HG03280 (cell line): ENCODE results near the gene RPTOR.
A peak's percentile ranks its signal among the peaks of the same experiment; 100 is the strongest.

Source experiments
- ATAC-seq: cut with Tn5 transposase; IDR thresholded peaks from one replicate; pipeline ENCODE4 v1.9.1; 2021; ENCODE audit warnings: mild to moderate bottlenecking, moderate library complexity; ENCODE audit not compliant: unreplicated experiment

The RPTOR gene

GRCh38 chr17:80856863-80857755 is 312.5 kb downstream of the RPTOR start:
- ATAC-seq = peak; percentile 8

GRCh38 chr17:80857756-80858171 is 313.1 kb downstream of the RPTOR start:
- no peak for ATAC-seq

GRCh38 chr17:80858301-80859001 is 313.8 kb downstream of the RPTOR start:
- ATAC-seq = no peak

GRCh38 chr17:80859002-80859941 is 314.6 kb downstream of the RPTOR start:
- ATAC-seq = no peak

GRCh38 chr17:80860101-80860671 is 315.5 kb downstream of the RPTOR start:
- ATAC-seq = no peak

GRCh38 chr17:80860703-80861417 is 316.2 kb downstream of the RPTOR start:
- ATAC-seq = no peak

- ATAC-seq = no peak
Observed at GRCh38 chr17:80861418-80861815, 316.8 kb downstream of the RPTOR start.

GRCh38 chr17:80861892-80862291 is 317.3 kb downstream of the RPTOR start:
- no peak for ATAC-seq

- no peak for ATAC-seq
Observed at GRCh38 chr17:80862481-80862961, 317.9 kb downstream of the RPTOR start.

GRCh38 chr17:80862978-80863377 is 318.3 kb downstream of the RPTOR start:
- ATAC-seq = no peak

- no peak for ATAC-seq
Observed at GRCh38 chr17:80863626-80864025, 319.0 kb downstream of the RPTOR start.

GRCh38 chr17:80864751-80865150 is 320.1 kb downstream of the RPTOR start:
- no peak for ATAC-seq

- no peak for ATAC-seq
Observed at GRCh38 chr17:80866050-80866793, 321.6 kb downstream of the RPTOR start.

- ATAC-seq = no peak
Observed at GRCh38 chr17:80868022-80868609, 323.5 kb downstream of the RPTOR start.

GRCh38 chr17:80869481-80870145 is 325.0 kb downstream of the RPTOR start:
- ATAC-seq = no peak

- ATAC-seq = no peak
Observed at GRCh38 chr17:80870401-80870800, 325.8 kb downstream of the RPTOR start.

- no peak for ATAC-seq
Observed at GRCh38 chr17:80871341-80871740, 326.7 kb downstream of the RPTOR start.

GRCh38 chr17:80872001-80872500 is 327.4 kb downstream of the RPTOR start:
- no peak for ATAC-seq
